T-helper 2 cell treated with Interferon-gamma antibody and Interleukin-4, amounts not matched to agents 5 μg/mL and 100 μg/mL, for 36 hours (primary cell): Measurements from ENCODE around the gene ATP5PF.
"Not testable (repeated sequence)": the region's sequence is repeated elsewhere in the genome, so short reads cannot be mapped to it uniquely, and the experiment has no call there.

ENCODE experiments used
- DNase-seq: peaks from one replicate; pipeline ENCODE4 v3.0.0; 2021; ENCODE audit warnings: low spot score
- H3K27ac Mint-ChIP-seq: one replicate; pipeline ENCODE4 v1.8.0; 2021; ENCODE audit warnings: mild to moderate bottlenecking, mixed read lengths
- H3K27me3 Mint-ChIP-seq: one replicate; pipeline ENCODE4 v1.8.0; 2021; ENCODE audit warnings: low read depth, mixed read lengths
- H3K36me3 Mint-ChIP-seq: one replicate; pipeline ENCODE4 v1.8.0; 2021; ENCODE audit warnings: low read depth, mixed read lengths
- H3K4me1 Mint-ChIP-seq: one replicate; pipeline ENCODE4 v1.8.0; 2021; ENCODE audit warnings: low read depth, mixed read lengths
- H3K4me3 Mint-ChIP-seq: one replicate; pipeline ENCODE4 v1.8.0; 2022; ENCODE audit warnings: mild to moderate bottlenecking, moderate library complexity, mixed read lengths
- H3K9me3 Mint-ChIP-seq: one replicate; pipeline ENCODE4 v1.8.0; 2021; ENCODE audit warnings: mixed read lengths

Gene ATP5PF

DNA sequence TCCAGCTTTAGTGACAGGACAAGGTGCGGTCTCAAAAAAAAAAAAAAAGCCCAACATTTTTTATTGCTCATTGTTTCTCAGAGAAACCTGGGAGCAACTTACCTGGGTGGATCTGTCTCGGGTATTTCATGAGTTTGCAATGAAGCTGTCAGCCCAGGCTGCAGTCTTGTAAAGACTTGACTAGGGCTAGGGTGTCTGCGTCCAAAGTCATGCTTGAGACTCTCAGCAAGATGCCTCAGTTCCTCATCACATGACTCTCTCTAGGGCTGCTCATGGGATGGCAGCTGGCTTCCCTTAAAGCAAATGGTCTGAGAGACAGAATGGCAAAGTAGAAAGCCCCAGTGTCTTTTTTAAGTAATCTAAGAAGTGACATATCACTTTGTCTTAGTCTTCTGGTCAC, 8.2 kb upstream of the ATP5PF start:
- no peak for DNase-seq
- no peaks in the 10 kb centered on the region for H3K9me3 Mint-ChIP-seq
- H3K4me1 Mint-ChIP-seq: peaks cover 7% of the 10 kb centered on the region
- no peak overlapping the region for H3K4me3 Mint-ChIP-seq
- peaks cover 21% of the 10 kb centered on the region for H3K36me3 Mint-ChIP-seq
- no peak overlapping the region for H3K27ac Mint-ChIP-seq
- H3K27me3 Mint-ChIP-seq: no peaks in the 10 kb centered on the region

DNA sequence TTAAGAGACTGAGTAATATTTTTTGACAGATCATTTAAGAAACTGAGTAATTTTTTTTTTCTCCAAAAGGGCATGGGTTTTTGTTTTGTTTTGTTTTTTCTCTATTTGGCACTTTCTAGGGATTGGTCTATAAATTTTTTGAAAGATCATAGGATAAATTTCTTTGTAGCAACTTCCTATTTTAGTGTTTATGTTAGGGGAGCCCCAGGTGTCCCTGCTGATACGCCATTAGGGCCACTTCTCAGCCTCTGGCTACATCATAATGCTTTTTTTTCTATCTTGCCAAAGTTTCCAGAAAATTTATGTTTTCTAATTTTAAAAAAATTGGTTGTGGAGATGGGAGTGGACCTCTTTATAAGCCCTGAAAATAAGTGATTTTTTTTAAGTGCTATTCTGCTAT, 2.7 kb upstream of the ATP5PF start:
- Mint-ChIP-seq H3K4me3 (no peak overlapping the region), H3K4me1 (peaks cover 30% of the 10 kb centered on the region), H3K27me3 (no peaks in the 10 kb centered on the region)

DNA sequence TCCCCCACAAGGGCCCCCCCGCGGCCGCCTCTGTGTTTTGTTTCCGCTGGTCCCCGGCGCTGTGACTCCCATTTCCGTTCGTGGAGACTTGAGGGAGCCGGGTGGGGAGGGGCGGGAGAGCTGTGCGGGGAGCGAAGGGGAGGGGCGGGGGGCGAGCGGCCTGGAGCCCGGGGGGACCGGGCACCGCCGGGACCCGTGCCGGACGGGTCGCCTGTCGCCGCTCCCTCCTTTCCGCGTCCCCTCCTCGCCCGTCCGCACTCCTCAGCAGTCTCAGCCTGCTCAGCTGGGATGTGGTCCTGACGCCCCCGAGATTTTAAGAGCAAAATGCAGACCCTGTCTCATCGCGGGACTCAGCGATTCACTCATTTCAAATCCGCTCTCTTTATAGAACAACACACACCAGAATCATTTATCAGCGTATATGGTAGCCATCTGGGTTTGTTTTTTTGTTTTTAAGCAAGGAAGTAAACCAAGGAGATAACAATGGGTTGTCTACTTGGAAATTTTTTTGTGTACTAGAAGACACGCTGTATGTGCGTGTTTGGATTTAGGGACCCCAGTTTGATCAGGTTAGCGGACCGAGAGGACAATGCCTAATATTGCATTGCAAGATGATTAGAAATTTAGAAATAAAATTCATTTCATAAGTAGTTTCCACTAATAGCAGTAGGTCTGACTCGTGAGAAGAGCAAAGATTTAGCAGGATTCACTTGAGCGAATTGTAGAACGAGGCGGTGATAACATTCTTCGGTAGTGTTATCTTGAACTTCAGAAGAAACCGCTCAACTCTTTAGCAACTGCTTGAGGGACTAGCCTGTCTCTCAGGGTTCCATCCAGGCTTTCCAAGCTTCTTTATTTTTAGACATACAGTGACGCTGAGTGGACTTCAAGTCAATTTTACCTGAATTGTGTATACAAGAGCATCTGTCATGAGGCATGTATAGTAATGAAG, 1.2 kb upstream of the ATP5PF start:
- Mint-ChIP-seq H3K4me1 (peaks cover 28% of the 10 kb centered on the region), H3K27me3 (no peaks in the 10 kb centered on the region), H3K9me3 (no peaks in the 10 kb centered on the region), H3K4me3 (peak overlapping the region; percentile 89), H3K27ac (peak overlapping the region; percentile 96), H3K36me3 (peaks cover 17% of the 10 kb centered on the region)
- peak; percentile 80 for DNase-seq

More for the DNA sequence above, 2.7 kb upstream of the ATP5PF start:
- Mint-ChIP-seq H3K36me3 (peaks cover 18% of the 10 kb centered on the region), H3K9me3 (no peaks in the 10 kb centered on the region), H3K27ac (no peak overlapping the region)
- DNase-seq: no peak

DNA sequence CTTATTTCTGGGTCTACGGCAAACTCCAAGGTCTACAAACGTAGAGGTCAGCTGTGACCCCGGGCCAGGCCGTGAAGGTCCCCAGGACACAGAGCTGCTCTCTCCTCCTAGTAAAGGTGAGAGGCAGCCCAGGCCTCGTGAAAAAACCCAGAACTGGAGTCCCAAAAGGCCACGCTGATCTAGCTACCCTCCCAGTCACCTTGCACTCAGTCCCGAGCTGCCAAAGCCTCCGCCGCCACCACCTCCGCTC, 125 bp downstream of the ATP5PF start:
- peaks cover 22% of the 10 kb centered on the region for H3K36me3 Mint-ChIP-seq

DNA sequence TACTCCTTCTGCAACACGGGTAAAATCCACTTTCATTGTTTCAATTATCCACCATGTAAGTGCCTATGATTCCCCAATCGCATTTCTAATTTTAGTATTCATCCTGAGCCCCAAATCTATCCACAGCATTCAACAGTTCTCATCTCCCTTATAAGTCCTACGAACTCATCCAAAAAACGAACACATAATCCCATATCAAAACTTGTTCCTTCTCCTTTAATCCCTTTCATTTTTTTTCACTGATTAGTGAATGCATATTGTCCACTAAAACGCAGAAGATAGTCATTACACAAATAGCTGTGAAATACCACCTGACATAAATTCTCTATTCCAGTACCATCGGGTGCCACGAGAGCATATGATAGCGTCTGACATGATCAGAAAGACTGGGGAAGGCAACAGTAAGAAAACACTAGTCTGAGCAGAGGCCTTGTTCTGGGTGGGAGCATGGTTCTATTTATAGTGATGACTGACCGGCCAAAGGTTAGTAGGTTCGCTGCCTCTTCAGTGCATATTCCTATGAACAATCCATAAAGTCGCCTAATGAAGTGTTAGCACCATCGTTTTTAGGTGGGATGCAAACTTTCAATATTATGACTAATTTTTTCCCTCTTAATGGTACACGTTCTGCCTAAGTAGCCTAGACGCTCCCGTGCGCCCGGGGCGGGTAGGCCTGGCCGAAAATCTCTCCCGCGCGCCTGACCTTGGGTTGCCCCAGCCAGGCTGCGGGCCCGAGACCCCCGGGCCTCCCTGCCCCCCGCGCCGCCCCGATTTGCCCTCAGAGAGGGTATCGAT, 648 bp downstream of the ATP5PF start:
- H3K27me3 Mint-ChIP-seq: no peaks in the 10 kb centered on the region
- peak overlapping the region; percentile 100 for H3K27ac Mint-ChIP-seq
- H3K4me3 Mint-ChIP-seq: peak overlapping the region; percentile 99
- no peaks in the 10 kb centered on the region for H3K9me3 Mint-ChIP-seq
- H3K36me3 Mint-ChIP-seq: peaks cover 25% of the 10 kb centered on the region
- peak; percentile 42 for DNase-seq
- H3K4me1 Mint-ChIP-seq: peaks cover 30% of the 10 kb centered on the region

More for the DNA sequence above, 125 bp downstream of the ATP5PF start:
- H3K4me1 Mint-ChIP-seq: peaks cover 30% of the 10 kb centered on the region
- H3K4me3 Mint-ChIP-seq: peak overlapping the region; percentile 99
- H3K27ac Mint-ChIP-seq: peak overlapping the region; percentile 100
- no peaks in the 10 kb centered on the region for H3K9me3 Mint-ChIP-seq
- DNase-seq: no peak
- no peaks in the 10 kb centered on the region for H3K27me3 Mint-ChIP-seq

DNA sequence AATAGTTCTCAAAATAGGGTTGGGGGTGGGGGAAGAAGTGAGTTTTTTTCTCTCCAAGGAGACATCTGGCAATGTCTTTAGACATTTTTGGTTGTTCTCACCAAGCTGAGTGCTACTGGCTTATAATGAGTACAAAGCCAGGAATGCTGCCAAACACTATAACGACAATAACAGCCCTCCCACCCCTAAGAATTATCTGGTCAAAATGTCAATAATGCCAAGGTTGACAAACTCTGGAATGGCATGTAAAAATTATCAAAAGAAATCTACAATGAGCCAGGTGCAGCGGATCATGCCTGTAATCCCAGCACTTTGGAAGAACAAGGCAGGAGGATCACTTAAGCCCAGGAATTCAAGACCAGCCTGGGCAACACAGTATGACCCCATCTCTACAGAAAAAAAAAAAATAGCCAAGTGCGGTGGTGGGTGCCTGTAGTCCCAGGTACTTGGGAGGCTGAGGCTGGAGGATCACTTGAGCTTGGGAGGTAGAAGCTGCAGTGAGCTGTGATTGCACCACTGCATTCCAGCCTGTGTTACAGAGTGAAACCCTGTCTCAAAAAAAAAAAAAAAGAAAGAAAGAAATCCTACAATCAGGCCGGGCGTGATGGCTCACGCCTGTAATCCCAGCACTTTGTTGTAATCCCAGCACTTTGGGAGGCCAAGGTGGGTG, 2.5 kb downstream of the ATP5PF start:
- peak overlapping the region; percentile 16 for H3K4me3 Mint-ChIP-seq
- H3K4me1 Mint-ChIP-seq: peaks cover 26% of the 10 kb centered on the region

DNA sequence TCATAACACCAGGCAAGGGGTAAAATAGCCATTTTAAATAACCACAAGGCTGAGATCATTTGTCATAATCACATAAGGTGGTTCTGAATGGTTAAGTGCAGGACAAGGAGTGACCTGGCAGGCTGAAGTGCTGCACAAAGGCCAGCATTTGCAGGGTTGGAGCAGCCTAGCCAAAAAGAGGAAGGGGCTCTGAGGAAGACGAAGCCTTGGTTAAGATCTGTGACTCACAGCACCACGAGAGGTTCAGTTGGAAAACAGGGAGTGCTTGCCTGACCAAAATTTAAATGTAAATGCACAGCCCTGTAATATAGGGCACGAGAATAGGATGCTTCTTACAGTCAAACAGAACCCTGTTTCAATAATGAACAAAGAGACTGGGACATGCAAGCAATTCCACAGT, 12.1 kb downstream of the ATP5PF start:
- Mint-ChIP-seq H3K27ac (peak overlapping the region; percentile 15), H3K36me3 (peaks cover 43% of the 10 kb centered on the region), H3K9me3 (no peaks in the 10 kb centered on the region), H3K27me3 (no peaks in the 10 kb centered on the region), H3K4me3 (no peak overlapping the region), H3K4me1 (peaks cover 3% of the 10 kb centered on the region)
- DNase-seq: no peak

More for the DNA sequence above, 2.5 kb downstream of the ATP5PF start:
- H3K27me3 Mint-ChIP-seq: no peaks in the 10 kb centered on the region
- no peaks in the 10 kb centered on the region for H3K9me3 Mint-ChIP-seq
- no peak overlapping the region for H3K27ac Mint-ChIP-seq
- peaks cover 34% of the 10 kb centered on the region for H3K36me3 Mint-ChIP-seq
- no peak for DNase-seq

DNA sequence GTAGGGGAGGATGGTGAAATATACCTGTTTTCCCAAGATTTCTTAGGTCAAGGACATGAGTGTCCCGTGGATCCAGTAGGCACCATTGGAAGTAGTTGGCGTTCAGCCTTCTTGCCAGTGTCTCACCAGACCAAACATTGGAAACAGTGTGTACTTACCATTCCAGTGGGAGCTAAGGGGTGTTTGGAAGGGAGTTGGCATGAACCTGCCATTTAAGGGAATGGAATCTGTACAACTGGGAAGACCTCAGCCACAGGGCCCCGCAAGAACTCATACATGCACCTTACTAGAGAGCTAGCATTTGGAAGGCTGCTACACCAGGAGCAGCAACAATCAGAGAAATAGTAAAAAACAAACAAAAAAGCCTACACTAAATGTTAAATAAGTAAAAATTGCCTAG, 12.7 kb downstream of the ATP5PF start:
- H3K4me3 Mint-ChIP-seq: no peak overlapping the region
- DNase-seq: no peak
- H3K27me3 Mint-ChIP-seq: no peaks in the 10 kb centered on the region
- no peaks in the 10 kb centered on the region for H3K9me3 Mint-ChIP-seq
- peaks cover 42% of the 10 kb centered on the region for H3K36me3 Mint-ChIP-seq
- no peak overlapping the region for H3K27ac Mint-ChIP-seq
- peaks cover 3% of the 10 kb centered on the region for H3K4me1 Mint-ChIP-seq

DNA sequence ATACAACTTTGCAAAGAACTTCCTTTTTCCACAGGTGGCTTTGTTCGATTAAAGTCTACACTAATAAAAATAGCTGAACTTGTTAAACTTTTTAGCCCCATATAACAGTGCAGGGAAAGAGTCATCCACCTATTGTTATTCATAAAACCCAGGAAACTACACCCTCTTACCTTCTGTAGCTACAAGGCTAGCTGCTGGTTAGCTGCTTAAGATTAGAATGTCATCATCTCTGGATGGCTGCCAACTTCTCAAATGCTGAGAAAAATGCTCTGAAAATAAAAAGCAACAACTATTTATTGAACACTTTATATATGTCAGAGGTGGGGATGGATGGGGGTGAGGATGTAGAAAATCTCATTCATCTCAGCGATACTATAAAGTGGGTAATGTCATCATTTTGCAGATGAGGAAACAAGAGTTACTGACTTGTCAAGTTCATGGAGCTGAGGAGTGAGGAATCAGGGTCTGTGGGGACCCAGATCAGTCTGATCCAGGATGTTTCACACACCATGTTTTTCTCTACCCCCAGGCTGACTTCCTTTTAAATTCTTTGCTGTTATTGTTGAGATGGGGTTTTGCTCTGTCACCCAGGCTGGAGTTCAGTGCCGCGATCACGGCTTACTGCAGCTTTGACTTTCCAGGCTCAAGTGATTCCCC, 17.1 kb downstream of the ATP5PF start:
- H3K36me3 Mint-ChIP-seq: peaks cover 14% of the 10 kb centered on the region
- H3K9me3 Mint-ChIP-seq: no peaks in the 10 kb centered on the region
- no peaks in the 10 kb centered on the region for H3K27me3 Mint-ChIP-seq
- DNase-seq: no peak
- no peak overlapping the region for H3K27ac Mint-ChIP-seq
- H3K4me3 Mint-ChIP-seq: no peak overlapping the region
- H3K4me1 Mint-ChIP-seq: no peaks in the 10 kb centered on the region

DNA sequence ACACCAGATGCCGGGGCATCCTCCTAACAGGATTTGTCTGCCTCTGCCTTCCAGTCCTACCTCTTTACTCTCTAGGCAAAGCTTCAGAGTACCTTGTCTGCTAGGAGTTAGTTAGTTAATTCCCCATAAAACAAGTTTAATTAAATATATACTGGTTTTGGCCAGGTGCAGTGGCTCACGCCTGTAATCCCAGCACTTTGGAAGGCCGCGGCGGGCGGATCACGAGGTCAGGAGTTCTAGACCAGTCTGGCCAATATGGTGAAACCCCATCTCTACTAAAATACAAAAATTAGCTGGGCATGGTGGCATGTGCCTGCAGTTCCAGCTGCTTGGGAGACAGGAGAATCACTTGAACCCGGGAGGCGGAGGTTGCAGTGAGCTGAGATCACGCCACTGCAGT, 20.6 kb downstream of the ATP5PF start:
- H3K4me3 Mint-ChIP-seq, H3K36me3 Mint-ChIP-seq, DNase-seq, H3K4me1 Mint-ChIP-seq, H3K9me3 Mint-ChIP-seq, H3K27me3 Mint-ChIP-seq, H3K27ac Mint-ChIP-seq: not testable (repeated sequence)

DNA sequence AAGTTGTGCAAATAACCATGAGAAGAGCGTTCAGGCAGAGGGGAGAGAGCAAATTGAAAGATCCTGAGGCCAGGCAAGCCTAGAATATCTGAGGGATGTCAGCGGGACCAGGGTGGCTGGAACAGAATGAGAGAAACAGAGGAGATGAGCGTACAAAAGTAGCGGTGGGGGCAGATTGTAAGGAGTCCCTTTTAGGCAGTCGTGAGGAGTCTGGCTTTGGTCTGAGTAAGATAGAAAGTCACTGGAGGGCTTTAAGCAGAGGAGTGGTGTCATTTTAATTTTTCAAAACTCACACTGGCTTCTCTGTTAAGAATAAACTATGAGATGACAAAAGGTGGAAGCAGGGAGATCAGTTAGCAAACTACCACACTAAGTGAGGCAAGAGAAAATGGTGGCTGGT, 24.2 kb downstream of the ATP5PF start:
- no peaks in the 10 kb centered on the region for H3K36me3 Mint-ChIP-seq
- H3K9me3 Mint-ChIP-seq: no peaks in the 10 kb centered on the region

DNA sequence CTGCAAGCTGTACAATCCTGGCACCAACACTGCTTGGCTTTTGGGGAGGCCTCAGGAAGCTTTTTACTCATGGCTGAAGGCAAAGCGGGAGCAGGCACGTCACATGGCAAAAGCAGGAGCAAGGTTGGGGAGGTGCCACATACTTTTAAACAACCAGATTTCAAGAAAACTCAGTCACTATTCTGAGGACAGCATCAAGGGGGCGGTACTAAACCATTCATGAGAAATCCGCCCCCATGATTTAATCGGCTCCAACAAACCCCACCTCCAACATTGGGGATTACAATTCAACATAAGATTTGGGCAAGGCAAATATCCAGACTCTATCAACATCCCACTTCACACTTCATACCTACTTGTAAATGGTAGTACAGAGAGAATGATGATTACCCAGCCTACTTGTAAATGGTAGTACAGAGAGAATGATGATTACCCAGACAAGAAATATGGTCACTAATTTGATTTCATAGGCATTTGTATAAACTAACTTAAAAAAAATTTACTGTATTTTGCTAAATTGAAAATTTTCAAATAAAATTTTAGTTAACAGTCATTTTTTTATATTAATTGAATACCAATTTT, 24.9 kb downstream of the ATP5PF start:
- H3K4me1 Mint-ChIP-seq: no peaks in the 10 kb centered on the region

More for the DNA sequence above, 24.2 kb downstream of the ATP5PF start:
- no peaks in the 10 kb centered on the region for H3K27me3 Mint-ChIP-seq
- H3K27ac Mint-ChIP-seq: no peak overlapping the region
- no peak overlapping the region for H3K4me3 Mint-ChIP-seq
- H3K4me1 Mint-ChIP-seq: no peaks in the 10 kb centered on the region
- no peak for DNase-seq

DNA sequence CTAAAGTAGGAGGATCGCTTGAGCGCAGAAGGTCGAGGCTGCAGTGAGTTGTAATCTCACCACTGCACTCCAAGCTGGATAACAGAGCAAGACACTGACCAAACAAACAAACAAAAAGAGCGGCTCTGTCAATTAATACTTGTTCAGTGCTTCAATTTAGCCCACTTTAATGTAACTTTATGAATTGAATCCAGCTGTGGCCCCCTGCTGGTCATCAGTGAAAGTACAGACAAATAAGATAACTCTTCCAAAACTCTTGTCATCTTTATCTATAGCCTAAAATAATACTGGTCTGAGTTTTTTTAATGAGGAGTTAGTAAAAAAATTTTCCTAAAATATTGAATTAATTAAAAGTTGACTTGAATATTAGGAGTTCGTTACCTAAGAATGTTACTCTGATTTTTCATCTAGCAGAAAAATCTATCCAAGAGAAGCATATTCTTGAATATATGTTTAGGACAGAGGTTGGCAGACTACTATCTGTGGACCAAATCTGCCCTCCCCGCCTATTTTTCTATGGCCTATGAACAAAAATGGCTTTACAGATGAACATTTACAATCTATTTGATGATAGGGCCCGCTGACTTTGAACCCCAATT, 26.1 kb downstream of the ATP5PF start:
- Mint-ChIP-seq H3K27me3 (no peaks in the 10 kb centered on the region), H3K4me3 (no peak overlapping the region), H3K4me1 (no peaks in the 10 kb centered on the region), H3K36me3 (no peaks in the 10 kb centered on the region), H3K27ac (no peak overlapping the region), H3K9me3 (no peaks in the 10 kb centered on the region)
- DNase-seq: no peak

More for the DNA sequence above, 24.9 kb downstream of the ATP5PF start:
- Mint-ChIP-seq H3K27ac (no peak overlapping the region), H3K36me3 (no peaks in the 10 kb centered on the region), H3K9me3 (no peaks in the 10 kb centered on the region), H3K4me3 (no peak overlapping the region), H3K27me3 (no peaks in the 10 kb centered on the region)
- no peak for DNase-seq
